K562 (cell line): ENCODE results near the gene FAM174C. TPM values are rescaled to one million over a fixed set of nuclear protein-coding genes. Genes with fewer than 3 reads are reported as not detected.
A peak's percentile ranks its signal among the peaks of the same experiment; 100 is the strongest.

Source experiments
- CHD1 ChIP-seq: fragments of 200-600 bp; sonication (generic); IDR thresholded peaks from one replicate; pipeline ENCODE4 v1.6.1; 2012; ENCODE audit warnings: mild to moderate bottlenecking, moderate library complexity, low read length, inconsistent platforms
- DPF2 ChIP-seq: fragments of 450-650 bp; IDR thresholded peaks from 2 replicates; pipeline ENCODE4 v1.6.1; 2016
- E2F8 ChIP-seq: fragments of 450-650 bp; IDR thresholded peaks from 2 replicates; pipeline ENCODE4 v1.7.1; 2018; ENCODE audit warnings: mild to moderate bottlenecking, low read depth; ENCODE audit not compliant: partially characterized antibody
- IFI16 ChIP-seq: fragments of 250-450 bp; sonication (Bioruptor Pico); IDR thresholded peaks from 2 replicates; pipeline ENCODE4 v2.1.2; 2022; ENCODE audit warnings: mild to moderate bottlenecking, inconsistent platforms
- MGA ChIP-seq: fragments of 450-650 bp; IDR thresholded peaks from 2 replicates; pipeline ENCODE4 v1.6.1; 2016; ENCODE audit warnings: mild to moderate bottlenecking, moderate library complexity
- MYC ChIP-seq, 2 experiments: fragments of 250-450 bp in 1 of 2; sonication (Bioruptor Pico) in 1 of 2; IDR thresholded peaks; 2 replicates each; pipeline versions ENCODE4 v1.5.1 to v1.6.1; 2012 to 2021; ENCODE audit warnings: low read depth in 2 of 2, borderline replicate concordance in 1 of 2, improper control_type of control experiment in 1 of 2, low read length in 1 of 2, mild to moderate bottlenecking in 1 of 2, moderate library complexity in 1 of 2
- NFYB ChIP-seq: IDR thresholded peaks from 2 replicates; pipeline ENCODE4 v1.6.1; 2011; ENCODE audit warnings: mild to moderate bottlenecking, moderate library complexity; ENCODE audit not compliant: insufficient read length; ENCODE audit errors: extremely low read depth
- PHF21A ChIP-seq: fragments of 450-650 bp; IDR thresholded peaks from 2 replicates; pipeline ENCODE4 v1.6.1; 2017; ENCODE audit warnings: low read depth, borderline replicate concordance
- SP1 ChIP-seq: sonication (generic); formaldehyde crosslinking; IDR thresholded peaks from 2 replicates; pipeline ENCODE4 v1.8.1; 2022; ENCODE audit warnings: mild to moderate bottlenecking, missing genetic modification reagents
- TCF3 ChIP-seq: sonication (generic); formaldehyde crosslinking; IDR thresholded peaks from 2 replicates; pipeline ENCODE4 v1.4.0; 2020; ENCODE audit warnings: mild to moderate bottlenecking, missing genetic modification reagents
- ZNF280B ChIP-seq: fragments of 250-450 bp; sonication (Bioruptor Pico); IDR thresholded peaks from 2 replicates; pipeline ENCODE4 v1.5.1; 2021; ENCODE audit warnings: mild to moderate bottlenecking
- ZNF431 ChIP-seq: sonication (generic); formaldehyde crosslinking; IDR thresholded peaks from 2 replicates; pipeline ENCODE4 v1.8.0; 2022; ENCODE audit warnings: mild to moderate bottlenecking, missing genetic modification reagents
- polyA plus RNA-seq, 8 experiments: library from polyadenylated mRNA; depleted of rRNA in 4 of 8; stranded (reverse) in 5 of 8; unstranded in 3 of 8; fragments of >200 nt; fragmentation: Nextera tagmentation in 2 of 8; fragmentation: Illumina TruSeq in 1 of 8; extraction: Ambion mirVana in 2 of 8; extraction: Trizol in 1 of 8; gene quantifications; 2 replicates each; pipeline versions ENCODE4 v1.2.1 to v1.2.3, GENCODE V29; 2011 to 2014; ENCODE audit warnings: inconsistent platforms in 1 of 8, missing spikeins in 1 of 8
- total RNA-seq, 7 experiments: library from RNA; depleted of rRNA in 6 of 7; stranded (reverse); fragments of >200 nt in 6 of 7; fragmentation: Illumina TruSeq in 2 of 7; extraction: Trizol in 2 of 7; gene quantifications; 2 replicates each; pipeline versions ENCODE4 v1.2.1 to v1.2.3, GENCODE V29; 2011 to 2021; ENCODE audit warnings: low replicate concordance in 1 of 7

FAM174C gene
- total and polyA plus RNA-seq, 9 of the 15 experiments (the other 6 are each of a cell fraction or from before 2014, with no cell fraction given), result 0.66 to 89.6 (median 20.3) TPM

- peak; percentile 74 for TF ChIP-seq MGA
- TF ChIP-seq ZNF431 (CRISPR knock-in tag), result peak; percentile 19; the same call in 1 of the 2 replicates
- TF ChIP-seq SP1, result peak; percentile 12; the same call in 1 of the 2 replicates
- TF ChIP-seq DPF2, result no peak
- no peak for TF ChIP-seq NFYB
- TF ChIP-seq IFI16 (CRISPR knock-in tag), result no peak
- TF ChIP-seq TCF3, result 0 out of 2 replicates have a peak, but pooled peaks have one; percentile 7
- 0 out of 2 replicates have a peak, but pooled peaks have one; percentile 64 for TF ChIP-seq ZNF280B (CRISPR knock-in tag)
- TF ChIP-seq E2F8, result peak; percentile 81
- no peak for TF ChIP-seq MYC (IDR thresholded peaks at IDR 0.05; ENCODE audit: low read depth, low read length)
- TF ChIP-seq MYC (CRISPR knock-in tag; IDR thresholded peaks at IDR 0.05; ENCODE audit: borderline replicate concordance, low read depth), result peak; percentile 90; the same call in 1 of the 2 replicates
- TF ChIP-seq CHD1, result peak; percentile 71
- TF ChIP-seq PHF21A, result no peak
These were observed 474 bp upstream of the FAM174C start (continued) for GRCh38 chr19:1274852-1275259.
